GM21381 (cell line): ENCODE data around the gene RBM42.
A peak's percentile ranks its signal among the peaks of the same experiment; 100 is the strongest.
"Not testable (repeated sequence)": the region's sequence is repeated elsewhere in the genome, so short reads cannot be mapped to it uniquely, and the experiment has no call there.

ENCODE experiments used
- ATAC-seq: cut with Tn5 transposase; IDR thresholded peaks from one replicate; pipeline ENCODE4 v1.9.1; 2021; ENCODE audit warnings: mild to moderate bottlenecking, moderate library complexity; ENCODE audit not compliant: unreplicated experiment

Gene RBM42, protein sequence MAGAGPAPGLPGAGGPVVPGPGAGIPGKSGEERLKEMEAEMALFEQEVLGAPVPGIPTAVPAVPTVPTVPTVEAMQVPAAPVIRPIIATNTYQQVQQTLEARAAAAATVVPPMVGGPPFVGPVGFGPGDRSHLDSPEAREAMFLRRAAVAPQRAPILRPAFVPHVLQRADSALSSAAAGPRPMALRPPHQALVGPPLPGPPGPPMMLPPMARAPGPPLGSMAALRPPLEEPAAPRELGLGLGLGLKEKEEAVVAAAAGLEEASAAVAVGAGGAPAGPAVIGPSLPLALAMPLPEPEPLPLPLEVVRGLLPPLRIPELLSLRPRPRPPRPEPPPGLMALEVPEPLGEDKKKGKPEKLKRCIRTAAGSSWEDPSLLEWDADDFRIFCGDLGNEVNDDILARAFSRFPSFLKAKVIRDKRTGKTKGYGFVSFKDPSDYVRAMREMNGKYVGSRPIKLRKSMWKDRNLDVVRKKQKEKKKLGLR

DNA sequence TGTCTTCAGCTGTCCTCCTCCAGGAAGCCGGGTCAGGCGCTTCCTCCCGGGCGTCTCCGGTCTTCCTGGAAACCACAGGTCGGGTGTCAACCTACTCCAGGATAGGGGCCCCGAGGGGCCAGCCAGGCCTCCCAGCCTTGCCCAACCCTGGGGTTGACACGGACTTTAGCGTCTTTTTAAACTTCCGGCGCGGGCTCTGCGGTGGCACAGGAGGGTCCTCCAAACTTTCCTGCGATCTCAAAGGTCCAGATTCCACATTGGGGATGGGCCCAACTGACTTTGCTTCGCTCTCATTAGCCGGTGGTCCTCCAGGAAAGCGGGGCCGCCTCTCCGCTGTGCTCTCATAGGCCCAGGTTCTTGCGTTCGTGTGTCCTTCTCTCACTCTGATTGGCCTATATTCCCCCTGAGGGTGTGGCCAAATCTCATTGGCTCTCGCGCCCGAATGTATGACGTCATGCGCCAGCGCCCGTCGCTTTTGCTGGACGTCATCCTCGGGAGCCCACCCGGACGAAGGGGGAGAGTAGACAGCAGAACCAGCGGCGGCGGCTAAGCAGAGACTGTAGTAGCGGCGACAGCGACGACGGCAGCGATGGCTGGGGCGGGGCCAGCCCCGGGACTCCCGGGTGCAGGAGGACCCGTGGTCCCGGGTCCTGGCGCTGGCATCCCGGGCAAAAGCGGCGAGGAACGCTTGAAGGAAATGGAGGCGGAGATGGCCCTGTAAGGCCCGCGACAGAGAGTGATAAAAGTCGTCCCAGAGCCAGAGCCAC is at the start of gene RBM42:
Gene RBM42 (plus strand): TSS at position 472 of the 767 bp plus-strand sequence. CDS start 118 bp downstream, at position 590.
- peak; percentile 96 for ATAC-seq

DNA sequence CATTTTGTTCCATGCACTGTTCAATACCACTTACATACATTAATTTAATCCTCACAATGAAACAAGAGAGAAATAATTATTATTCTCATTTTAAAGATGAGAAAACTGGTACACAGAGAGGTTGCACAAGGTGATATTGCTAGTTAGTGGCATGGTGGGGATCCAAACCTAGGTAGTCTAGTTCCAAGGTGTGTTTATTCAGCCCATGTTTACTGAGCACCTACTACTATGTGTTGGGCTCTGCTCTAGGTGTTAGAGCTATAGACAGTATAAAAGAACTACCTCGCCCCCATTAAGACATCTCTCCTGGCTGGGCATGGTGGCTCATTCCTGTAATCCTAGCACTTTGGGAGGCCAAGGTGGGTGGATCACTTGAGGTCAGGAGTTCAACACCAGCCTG is 46.1 kb upstream of the RBM42 start:
- ATAC-seq: no peak

DNA sequence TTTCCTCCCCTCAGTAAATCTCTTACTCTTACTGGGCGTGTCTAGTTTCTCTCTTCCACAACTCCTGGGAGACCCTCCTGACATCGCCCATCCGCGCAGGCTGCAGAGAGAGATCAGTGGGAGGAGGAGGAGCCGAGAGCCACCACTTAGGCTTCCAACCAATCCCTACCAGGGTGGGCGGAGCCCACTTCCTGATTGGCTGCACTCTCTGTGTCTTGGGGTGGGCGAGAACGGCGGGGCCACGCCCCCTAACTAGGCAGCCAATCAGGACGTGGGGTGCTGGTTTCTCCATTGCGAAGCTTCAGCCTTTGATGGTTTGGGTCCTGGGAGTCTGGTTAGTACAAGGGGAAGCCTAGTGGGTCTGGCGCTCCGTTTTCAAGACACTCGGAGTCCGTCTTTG is 43.0 kb upstream of the RBM42 start, which contains the start of gene PMIS2:
Gene PMIS2 (plus strand): TSS at position 326 of the 400 bp plus-strand sequence. CDS start 87 bp downstream, outside the sequence.
- ATAC-seq: no peak

DNA sequence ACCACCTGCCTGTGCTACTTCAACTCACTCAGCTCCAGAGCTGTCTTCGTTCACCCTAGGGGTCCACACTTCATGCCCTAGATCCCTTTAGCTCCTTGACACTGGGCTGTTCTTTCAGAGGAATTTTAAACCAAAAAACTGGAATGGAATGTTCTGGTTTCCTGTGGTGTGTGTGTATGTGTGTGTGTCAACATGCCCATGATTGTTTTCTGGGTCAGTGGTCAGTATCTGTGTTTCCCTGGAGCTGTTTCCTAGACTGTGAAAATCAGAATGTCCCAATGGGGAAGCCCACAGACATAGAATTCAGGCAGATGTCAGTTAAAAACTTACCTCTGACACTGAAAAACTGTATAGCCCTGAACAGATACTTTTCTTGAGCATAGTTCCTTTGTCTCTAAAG is 41.5 kb upstream of the RBM42 start:
- ATAC-seq: no peak

DNA sequence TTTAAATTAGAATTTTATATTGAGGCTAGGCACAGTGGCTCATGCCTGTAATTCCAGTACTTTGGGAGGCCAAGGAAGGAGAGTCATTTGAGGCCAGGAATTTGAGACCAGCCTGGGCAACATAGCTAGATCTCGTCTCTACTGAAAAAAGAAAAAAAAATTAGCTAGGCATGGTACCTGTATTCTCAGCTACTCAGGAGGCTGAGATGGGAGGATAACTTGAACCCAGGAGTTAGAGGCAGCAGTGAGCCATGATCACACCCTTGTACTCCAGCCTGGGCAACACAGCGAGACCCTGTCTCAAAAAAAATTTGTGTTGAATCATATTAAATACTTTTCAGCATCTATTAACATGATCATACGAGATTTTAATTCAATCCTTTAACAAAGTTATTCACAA is 38.0 kb upstream of the RBM42 start:
- ATAC-seq: no peak

DNA sequence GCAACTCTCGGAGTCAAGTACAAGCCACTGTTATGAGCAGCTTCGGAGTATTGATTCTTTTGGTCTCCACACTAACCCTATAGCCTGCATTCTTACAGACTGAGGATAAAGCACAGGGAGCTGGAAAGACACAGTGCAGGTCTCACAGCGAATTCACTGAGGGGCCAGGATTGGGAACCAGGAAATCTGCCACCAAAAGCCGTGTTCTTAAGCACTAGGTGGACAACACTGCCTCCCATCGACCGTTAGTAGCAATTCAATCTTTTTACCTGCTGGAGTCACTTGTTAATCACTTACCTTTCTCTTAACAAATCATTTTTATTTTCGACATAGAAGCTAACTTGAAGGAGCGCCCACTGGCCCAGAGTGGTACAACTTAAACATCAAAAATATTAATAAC is 36.6 kb upstream of the RBM42 start:
- no peak for ATAC-seq

DNA sequence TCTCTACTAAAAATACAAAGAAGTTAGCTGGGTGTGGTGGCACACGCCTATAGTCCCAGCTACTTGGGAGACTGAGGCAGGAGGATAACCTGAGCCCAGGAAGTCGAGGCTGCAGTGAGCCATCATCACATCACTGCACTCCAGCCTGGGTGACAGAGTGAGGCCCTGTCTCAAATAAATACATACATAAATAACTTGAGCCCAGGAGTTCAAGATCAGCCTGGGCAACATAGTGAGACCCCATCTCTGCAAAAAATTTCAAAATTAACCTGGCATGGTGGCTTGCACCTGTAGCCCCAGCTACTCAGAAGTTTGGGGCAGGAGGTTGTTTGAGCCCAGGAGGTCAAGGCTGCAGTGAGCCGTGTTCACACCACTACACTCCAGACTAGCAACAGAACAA is 33.8 kb upstream of the RBM42 start:
- ATAC-seq: not testable (repeated sequence)

DNA sequence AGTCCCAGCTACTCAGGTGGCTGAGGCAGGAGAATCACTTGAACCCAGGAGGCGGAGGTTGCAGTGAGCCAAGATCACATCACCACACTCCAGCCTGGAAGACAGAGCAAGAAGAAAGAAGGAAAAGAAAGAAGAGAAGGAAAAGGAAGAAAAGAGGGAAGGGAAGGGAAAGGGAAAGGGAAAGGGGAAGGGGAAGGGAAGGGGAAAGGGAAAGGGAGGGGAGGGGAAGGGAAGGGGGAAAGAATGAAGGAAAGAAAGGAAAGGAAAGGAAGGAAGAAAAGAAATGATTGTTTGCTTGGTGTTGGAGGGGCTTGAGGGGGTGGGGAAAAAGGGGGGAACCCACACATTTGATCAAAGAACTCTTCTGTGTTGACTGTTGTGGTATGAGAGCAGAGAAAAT is 32.9 kb upstream of the RBM42 start:
- ATAC-seq: no peak

DNA sequence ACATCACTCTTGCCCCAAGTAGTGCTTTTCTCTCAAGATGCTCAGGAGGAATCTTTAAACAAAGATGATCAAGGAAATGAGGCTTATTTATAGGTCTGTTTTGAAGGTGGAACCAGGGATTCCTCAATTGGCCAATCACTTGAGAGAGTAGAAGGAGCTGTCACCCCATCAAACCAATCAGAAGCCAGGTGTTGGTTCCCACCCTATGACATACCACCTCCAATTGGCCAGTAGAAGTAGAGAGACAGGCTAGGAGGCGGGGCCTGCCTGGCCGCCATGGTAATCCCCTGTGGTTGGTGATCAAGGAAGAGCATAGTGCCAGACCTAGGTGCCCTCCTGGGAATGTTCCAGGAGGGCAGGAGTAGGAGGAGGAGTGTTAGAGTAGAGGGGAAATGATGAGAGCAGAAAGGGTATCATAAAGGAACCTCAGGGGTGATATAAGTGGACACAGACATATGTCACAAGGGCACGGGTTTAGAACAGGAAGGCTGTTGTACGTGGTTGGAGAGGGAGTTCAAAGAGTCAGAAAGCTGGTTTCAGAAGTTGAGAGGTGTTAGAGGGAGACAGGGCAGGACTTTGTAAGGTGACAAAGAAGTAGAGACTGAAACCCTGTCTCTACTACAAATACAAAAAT is 32.4 kb upstream of the RBM42 start:
- ATAC-seq: peak; percentile 69

DNA sequence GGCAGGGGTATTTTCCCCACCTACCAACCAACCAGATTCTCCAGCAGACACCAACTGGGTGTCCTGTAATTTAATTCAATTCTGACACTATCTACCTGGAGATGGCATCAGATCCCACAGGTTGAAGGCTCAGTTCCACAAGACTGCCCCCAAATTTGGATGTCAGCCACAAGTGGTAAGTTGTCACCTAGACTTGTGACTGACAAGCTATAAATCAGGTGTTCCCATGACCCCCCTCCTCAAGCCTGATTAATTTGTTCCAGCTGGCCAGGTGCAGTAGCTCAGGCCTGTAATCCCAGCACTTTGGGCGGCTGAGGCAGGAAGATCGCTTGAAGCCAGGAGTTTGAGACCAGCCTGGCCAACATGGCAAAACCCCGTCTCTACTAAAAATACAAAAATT is 26.9 kb upstream of the RBM42 start:
- no peak for ATAC-seq

DNA sequence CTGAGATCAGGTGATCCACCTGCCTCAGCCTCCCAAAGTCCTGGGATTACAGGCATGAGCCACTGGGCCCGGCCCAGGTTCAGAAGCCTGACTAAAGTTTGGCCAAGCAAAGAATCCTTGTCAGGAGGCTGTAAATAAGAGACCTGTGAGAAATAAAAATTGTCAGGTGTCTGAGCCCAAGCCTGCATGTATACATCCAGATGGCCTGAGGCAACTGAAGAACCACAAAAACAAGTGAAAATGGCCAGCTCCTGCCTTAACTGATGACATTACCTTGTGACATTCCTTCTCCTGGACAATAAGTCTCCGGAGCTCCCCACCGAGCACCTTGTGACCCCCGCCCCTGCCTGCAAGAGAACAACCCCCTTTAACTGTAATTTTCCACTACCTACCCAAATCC is 24.4 kb upstream of the RBM42 start:
- not testable (repeated sequence) for ATAC-seq

DNA sequence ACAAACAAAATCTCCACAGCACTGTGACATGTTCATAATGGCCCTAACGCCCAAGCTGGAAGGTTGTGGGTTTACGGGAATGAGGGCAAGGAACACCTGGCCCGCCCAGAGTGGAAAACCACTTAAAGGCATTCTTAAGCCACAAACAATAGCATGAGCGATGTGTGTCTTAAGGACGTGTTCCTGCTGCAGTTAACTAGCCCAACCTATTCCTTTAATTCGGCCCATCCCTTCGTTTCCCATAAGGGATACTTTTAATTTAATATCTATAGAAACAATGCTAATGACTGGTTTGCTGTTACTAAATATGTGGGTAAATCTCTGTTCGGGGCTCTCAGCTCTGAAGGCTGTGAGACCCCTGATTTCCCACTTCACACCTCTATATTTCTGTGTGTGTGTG is 21.7 kb upstream of the RBM42 start:
- not testable (repeated sequence) for ATAC-seq

DNA sequence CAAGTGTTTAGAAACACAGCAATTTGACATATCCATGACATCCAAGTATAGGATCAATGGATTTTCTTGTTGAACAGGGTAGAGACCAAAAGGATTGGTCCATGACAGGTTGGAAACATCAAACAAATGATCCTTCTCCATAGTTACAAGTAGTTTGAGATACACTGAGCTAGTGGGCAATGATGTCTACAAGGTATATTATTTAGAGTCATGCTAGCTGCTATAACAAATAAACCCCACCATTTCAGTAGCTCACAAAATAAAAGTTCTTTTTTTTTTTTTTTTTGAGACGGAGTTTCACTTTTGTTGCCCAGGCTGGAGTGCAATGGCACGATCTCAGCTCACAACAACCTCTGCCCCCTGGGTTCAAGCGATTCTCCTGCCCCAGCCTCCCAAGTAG is 21.2 kb upstream of the RBM42 start:
- ATAC-seq: no peak

DNA sequence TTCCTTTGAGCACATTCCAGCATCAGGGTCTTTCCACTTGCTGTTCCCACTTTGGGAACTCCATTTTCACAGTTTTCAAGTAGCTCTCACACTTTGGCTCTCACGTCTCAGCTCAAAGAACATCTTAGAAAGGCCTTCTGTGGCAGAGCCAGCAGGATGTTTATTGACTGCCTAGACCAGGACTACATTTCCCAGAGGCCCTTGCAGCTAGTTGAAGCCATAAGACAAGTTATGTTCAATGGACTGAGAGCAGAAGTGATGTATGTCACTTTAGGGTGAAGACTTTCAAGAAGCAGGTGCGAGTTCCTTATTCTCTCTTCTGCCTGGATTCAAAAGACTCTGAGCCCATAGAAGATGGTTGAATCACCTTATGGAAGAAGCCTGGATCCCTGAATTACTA is 20.6 kb upstream of the RBM42 start:
- no peak for ATAC-seq

DNA sequence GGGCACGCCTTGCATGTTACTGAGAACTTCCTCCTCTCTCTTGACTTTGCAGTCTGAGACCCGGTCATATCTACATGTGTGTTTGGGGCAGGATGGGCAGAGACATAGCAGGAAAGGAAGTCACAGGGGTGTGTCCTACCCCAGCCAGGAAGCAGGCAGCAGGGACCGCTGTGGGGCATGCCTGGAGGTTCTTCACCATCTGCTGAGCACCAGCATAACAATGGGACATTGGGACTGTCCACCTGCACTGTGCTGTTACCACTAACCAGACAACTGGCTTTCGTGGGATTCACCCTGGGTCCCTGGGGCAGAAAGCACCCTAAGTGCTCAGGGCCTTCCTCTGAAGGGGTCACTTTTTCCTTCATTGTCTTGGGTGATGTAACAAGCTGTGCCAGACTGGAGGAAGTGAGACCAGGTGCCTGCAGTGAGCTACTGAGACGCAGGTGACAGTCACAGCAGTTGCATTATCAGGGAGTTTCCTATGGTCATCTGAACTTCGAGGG is 18.9 kb upstream of the RBM42 start:
- ATAC-seq: no peak

DNA sequence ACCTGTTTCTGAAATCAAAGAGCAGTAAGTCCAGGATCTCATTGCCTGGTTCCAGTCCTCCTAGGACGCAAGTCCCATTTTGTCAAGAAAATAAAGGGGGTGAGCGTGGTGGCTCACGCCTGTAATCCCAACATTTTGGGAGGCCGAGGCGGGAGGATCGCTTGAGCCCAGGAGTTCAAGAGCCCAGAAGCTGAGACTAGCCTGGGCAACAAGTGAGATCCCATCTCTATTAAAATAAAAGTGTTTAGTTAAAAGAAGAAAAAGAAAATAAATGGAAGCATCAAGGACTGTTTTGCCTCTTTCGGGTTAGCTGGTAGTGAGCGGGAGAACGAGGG is 16.6 kb upstream of the RBM42 start:
- no peak for ATAC-seq

DNA sequence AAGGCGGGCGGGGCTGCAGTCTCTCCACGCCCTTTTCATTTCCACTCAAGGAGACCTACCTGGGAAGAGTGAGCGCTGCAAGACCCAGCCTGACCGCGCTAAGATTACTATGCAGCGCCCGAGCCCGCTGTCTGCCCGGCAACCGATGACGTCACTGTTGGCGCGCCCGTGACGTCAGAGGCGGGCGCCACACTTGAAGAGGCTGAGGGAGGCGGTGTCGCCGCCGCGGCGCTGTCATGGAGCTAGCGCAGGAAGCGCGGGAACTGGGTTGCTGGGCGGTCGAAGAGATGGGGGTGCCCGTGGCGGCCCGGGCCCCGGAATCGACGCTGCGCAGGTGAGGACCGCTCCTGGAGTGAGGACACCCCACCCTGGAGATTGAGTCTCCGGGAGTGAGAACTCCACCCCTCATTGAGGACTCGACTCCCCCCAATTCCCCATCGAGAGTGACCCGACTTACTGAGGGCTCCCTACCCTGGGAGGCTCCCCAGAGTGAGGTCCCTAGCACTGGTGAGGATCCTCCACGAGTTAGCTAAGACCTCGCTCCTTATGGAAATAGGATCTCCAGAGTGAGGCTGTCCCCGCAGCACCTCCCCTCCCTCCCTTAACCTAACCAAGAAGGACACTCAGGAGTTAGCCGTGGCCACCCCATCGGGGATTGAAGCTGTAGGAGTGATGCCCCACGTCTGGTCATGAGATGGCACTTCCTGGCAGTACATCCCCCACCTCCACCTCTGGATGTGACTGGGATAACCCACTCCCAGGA is 16.1 kb upstream of the RBM42 start, which contains the start of gene HAUS5:
Gene HAUS5 (plus strand): TSS at position 177 of the 763 bp plus-strand sequence. CDS start 60 bp downstream, at position 237.
- peak; percentile 74 for ATAC-seq

DNA sequence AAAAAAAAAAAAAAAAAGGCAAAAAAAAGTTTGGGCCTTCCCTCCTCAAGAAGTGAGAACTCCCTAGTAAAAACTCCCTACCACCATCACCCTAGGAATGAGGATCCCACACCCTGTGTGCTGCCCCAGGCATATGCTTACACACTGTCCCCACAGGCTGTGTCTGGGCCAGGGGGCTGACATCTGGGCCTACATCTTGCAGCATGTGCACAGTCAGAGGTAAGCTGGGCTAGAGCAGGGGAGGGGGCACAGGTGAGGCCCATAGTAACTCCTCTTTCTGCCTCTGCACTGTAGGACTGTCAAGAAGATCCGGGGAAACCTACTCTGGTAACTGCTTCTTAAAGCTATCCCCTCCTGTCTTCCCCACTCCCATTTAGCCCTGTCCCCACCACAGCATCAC is 15.3 kb upstream of the RBM42 start:
- ATAC-seq: no peak

DNA sequence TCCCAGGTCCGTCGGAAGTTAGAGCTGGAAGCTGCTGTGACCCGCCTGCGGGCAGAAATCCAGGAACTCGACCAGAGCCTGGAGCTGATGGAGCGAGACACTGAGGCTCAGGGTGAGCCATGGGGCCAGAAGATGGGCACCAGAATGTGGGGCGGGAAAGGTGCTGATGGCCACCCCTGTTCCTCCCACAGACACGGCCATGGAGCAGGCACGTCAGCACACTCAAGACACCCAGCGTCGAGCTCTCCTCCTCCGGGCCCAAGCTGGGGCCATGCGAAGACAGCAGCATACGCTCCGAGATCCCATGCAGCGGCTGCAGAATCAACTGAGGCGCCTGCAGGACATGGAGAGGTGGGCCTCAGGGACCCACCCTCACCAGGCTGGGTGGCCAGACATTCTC is 13.8 kb upstream of the RBM42 start:
- ATAC-seq: no peak

DNA sequence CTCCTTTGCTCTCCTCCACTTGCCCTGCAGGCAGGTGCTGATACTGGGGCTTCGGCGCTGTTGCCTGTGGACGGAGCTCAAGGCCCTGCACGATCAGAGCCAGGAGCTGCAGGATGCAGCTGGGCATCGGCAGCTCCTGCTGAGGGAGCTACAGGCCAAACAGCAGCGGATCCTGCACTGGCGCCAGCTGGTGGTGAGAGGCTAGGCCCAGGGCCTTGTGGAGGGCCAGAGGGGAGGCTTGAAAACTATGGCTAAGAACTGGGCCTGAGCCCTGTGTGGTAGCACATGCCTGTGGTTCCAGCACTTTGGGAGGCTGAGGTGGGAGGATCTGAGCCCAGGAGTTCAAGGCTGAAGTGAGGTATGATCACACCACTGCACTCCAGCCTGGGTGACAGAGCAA is 10.0 kb upstream of the RBM42 start:
- ATAC-seq: no peak
